ENCODE data around the gene CD44.

DNA sequence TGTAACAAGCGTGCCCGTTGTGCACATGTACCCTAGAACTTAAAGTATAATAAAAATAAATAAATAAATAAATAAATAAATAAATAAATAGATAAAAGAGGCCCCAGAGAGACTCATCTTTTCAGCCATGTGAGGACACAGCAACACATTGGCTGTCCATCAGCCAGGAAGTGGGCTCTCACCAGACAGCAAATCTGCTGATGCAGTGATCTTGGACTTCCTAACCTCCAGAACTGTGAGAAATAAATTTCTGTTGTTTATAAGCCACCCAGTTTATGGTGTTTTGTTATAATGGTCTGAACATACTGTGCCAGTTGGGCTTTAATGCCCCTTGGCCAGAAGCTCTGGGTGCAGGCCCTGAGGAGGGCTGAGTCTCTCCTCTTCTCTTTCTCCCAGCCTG is 42.2 kb upstream of the CD44 start:
- TF ChIP-seq, protein P1, sequence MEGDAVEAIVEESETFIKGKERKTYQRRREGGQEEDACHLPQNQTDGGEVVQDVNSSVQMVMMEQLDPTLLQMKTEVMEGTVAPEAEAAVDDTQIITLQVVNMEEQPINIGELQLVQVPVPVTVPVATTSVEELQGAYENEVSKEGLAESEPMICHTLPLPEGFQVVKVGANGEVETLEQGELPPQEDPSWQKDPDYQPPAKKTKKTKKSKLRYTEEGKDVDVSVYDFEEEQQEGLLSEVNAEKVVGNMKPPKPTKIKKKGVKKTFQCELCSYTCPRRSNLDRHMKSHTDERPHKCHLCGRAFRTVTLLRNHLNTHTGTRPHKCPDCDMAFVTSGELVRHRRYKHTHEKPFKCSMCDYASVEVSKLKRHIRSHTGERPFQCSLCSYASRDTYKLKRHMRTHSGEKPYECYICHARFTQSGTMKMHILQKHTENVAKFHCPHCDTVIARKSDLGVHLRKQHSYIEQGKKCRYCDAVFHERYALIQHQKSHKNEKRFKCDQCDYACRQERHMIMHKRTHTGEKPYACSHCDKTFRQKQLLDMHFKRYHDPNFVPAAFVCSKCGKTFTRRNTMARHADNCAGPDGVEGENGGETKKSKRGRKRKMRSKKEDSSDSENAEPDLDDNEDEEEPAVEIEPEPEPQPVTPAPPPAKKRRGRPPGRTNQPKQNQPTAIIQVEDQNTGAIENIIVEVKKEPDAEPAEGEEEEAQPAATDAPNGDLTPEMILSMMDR (IDR thresholded peaks at IDR 0.05) = no peak
- TF ChIP-seq POLR2A (IDR thresholded peaks at IDR 0.05) = no peak

Measured in thyroid gland (tissue), 4 donors.